ENCODE measurements around the gene POTEI.
"Not testable (repeated sequence)": the region's sequence is repeated elsewhere in the genome, so short reads cannot be mapped to it uniquely, and the experiment has no call there.

DNA sequence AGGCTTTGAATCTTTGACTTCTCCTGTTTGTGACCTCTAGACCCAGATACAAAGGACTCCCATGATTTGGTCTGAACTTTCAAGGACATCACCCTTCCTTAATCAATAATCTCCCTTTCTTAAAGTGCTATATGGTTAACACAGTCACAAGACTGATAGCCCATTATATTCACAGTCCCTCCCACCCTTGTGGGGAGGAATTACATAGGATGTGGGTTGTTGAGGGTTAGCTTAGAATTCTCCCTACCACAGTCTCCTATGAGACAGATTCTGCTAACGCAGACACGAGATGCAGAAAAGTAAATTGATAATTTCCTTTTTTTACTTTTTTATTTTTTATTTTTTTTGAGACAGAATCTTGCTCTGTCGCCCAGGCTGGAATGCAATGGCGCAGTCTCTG lies 45.0 kb upstream of the POTEI start:
- TF ChIP-seq CTCF (conservative IDR thresholded peaks at IDR 0.05); EZH2 (IDR thresholded peaks at IDR 0.05; ENCODE audit: low read depth): not testable (repeated sequence)

Data from PC-9 (cell line).